WTC11 (cell line): ENCODE measurements around the gene TM9SF1. TPM values are rescaled to one million over a fixed set of nuclear protein-coding genes. Genes with fewer than 3 reads are reported as not detected.

Experiments
- ESRRA ChIP-seq: sonication (generic); formaldehyde crosslinking; IDR thresholded peaks from 2 replicates; pipeline ENCODE4 v1.8.1; 2022; ENCODE audit warnings: mild to moderate bottlenecking, missing genetic modification reagents, borderline replicate concordance
- FOXK1 ChIP-seq: sonication (generic); formaldehyde crosslinking; IDR thresholded peaks from 2 replicates; pipeline ENCODE4 v1.8.0; 2022; ENCODE audit warnings: mild to moderate bottlenecking, moderate library complexity, missing genetic modification reagents
- GABPB1 ChIP-seq: sonication (generic); formaldehyde crosslinking; IDR thresholded peaks from 2 replicates; pipeline ENCODE4 v1.8.1; 2023; ENCODE audit warnings: mild to moderate bottlenecking, missing genetic modification reagents
- GRHL2 ChIP-seq: fragments of 250-450 bp; sonication (Bioruptor Pico); IDR thresholded peaks from 2 replicates; pipeline ENCODE4 v1.8.0; 2022; ENCODE audit warnings: mild to moderate bottlenecking, moderate library complexity; ENCODE audit not compliant: insufficient replicate concordance, severe bottlenecking
- GTF2I ChIP-seq: fragments of 250-450 bp; sonication (Bioruptor Pico); conservative IDR thresholded peaks from 2 replicates; pipeline ENCODE4 v1.4.0; 2021; ENCODE audit warnings: mild to moderate bottlenecking
- JAZF1 ChIP-seq: fragments of 250-450 bp; sonication (Bioruptor Pico); IDR thresholded peaks from 2 replicates; pipeline ENCODE4 v1.9.0; 2021; ENCODE audit warnings: moderate library complexity, mild to moderate bottlenecking, inconsistent platforms
- JUN ChIP-seq: sonication (generic); formaldehyde crosslinking; IDR thresholded peaks from 2 replicates; pipeline ENCODE4 v1.8.0; 2023; ENCODE audit warnings: mild to moderate bottlenecking, missing genetic modification reagents
- MLX ChIP-seq: sonication (generic); formaldehyde crosslinking; IDR thresholded peaks from 2 replicates; pipeline ENCODE4 v1.8.1; 2023; ENCODE audit warnings: mild to moderate bottlenecking, missing genetic modification reagents, moderate library complexity
- NFATC4 ChIP-seq: fragments of 250-450 bp; sonication (Bioruptor Pico); IDR thresholded peaks from 2 replicates; pipeline ENCODE4 v1.9.0; 2021; ENCODE audit warnings: mild to moderate bottlenecking
- NFE2L1 ChIP-seq: sonication (generic); formaldehyde crosslinking; IDR thresholded peaks from 2 replicates; pipeline ENCODE4 v1.8.1; 2023; ENCODE audit warnings: missing genetic modification reagents
- NFYB ChIP-seq: sonication (generic); formaldehyde crosslinking; conservative IDR thresholded peaks from 2 replicates; pipeline ENCODE4 v1.8.0; 2022; ENCODE audit warnings: low read depth, missing genetic modification reagents
- RELA ChIP-seq: sonication (generic); formaldehyde crosslinking; IDR thresholded peaks from 2 replicates; pipeline ENCODE4 v1.8.1; 2022; ENCODE audit warnings: missing genetic modification reagents, mild to moderate bottlenecking, borderline replicate concordance
- RORB ChIP-seq: fragments of 250-450 bp; sonication (Bioruptor Pico); IDR thresholded peaks from 2 replicates; pipeline ENCODE4 v1.9.0; 2021; ENCODE audit warnings: mild to moderate bottlenecking
- ZBTB21 ChIP-seq: sonication (generic); formaldehyde crosslinking; IDR thresholded peaks from 2 replicates; pipeline ENCODE4 v1.8.1; 2023; ENCODE audit warnings: mild to moderate bottlenecking, missing genetic modification reagents, borderline replicate concordance
- ZNF263 ChIP-seq: sonication (generic); formaldehyde crosslinking; IDR thresholded peaks from 2 replicates; pipeline ENCODE4 v1.8.1; 2022; ENCODE audit warnings: low read depth, mild to moderate bottlenecking, moderate library complexity, missing genetic modification reagents
- total RNA-seq: library from RNA; stranded (reverse); gene quantifications from 3 replicates; pipeline ENCODE4 v1.2.3, GENCODE V29; 2021
- TF ChIP-seq, protein P1 (sequence below): fragments of 200-600 bp; IDR thresholded peaks from 2 replicates; pipeline ENCODE4 v1.8.0; 2022; ENCODE audit warnings: antibody characterized with exemption
- TF ChIP-seq, protein P2 (sequence below): sonication (generic); formaldehyde crosslinking; IDR thresholded peaks from 2 replicates; pipeline ENCODE4 v1.8.1; 2022; ENCODE audit warnings: low read depth, missing genetic modification reagents, borderline replicate concordance
- TF ChIP-seq, protein P3 (sequence below): sonication (generic); formaldehyde crosslinking; IDR thresholded peaks from 2 replicates; pipeline ENCODE4 v1.8.1; 2023; ENCODE audit warnings: mild to moderate bottlenecking, missing genetic modification reagents, moderate library complexity
- TF ChIP-seq, protein P4 (sequence below): fragments of 250-450 bp; sonication (Bioruptor Pico); IDR thresholded peaks from 2 replicates; pipeline ENCODE4 v1.9.0; 2021; ENCODE audit warnings: mild to moderate bottlenecking
- TF ChIP-seq, protein P5 (sequence below): sonication (generic); formaldehyde crosslinking; IDR thresholded peaks from 2 replicates; pipeline ENCODE4 v1.8.0; 2022; ENCODE audit warnings: missing genetic modification reagents
- TF ChIP-seq, protein P6 (sequence below): fragments of 250-450 bp; sonication (Bioruptor Pico); IDR thresholded peaks from 2 replicates; pipeline ENCODE4 v1.9.0; 2021; ENCODE audit warnings: mild to moderate bottlenecking, borderline replicate concordance
- TF ChIP-seq, protein P7 (sequence below): sonication (generic); formaldehyde crosslinking; IDR thresholded peaks from 2 replicates; pipeline ENCODE4 v1.8.0; 2023; ENCODE audit warnings: missing genetic modification reagents

TM9SF1 gene
- total RNA-seq, 1 experiment from 2014 or later: 27.9 TPM

- TF ChIP-seq NFATC4 (no peak), JAZF1 (CRISPR knock-in tag) (no peak), NFE2L1 (CRISPR knock-in tag) (no peak), GABPB1 (CRISPR knock-in tag) (peak; percentile 28; the same call in 1 of the 2 replicates), RORB (CRISPR knock-in tag) (no peak), MLX (no peak), JUN (CRISPR knock-in tag) (no peak), NFYB (CRISPR knock-in tag) (no peak), RELA (CRISPR knock-in tag) (no peak), ESRRA (CRISPR knock-in tag) (no peak), GTF2I (no peak), FOXK1 (peak; percentile 70; the same call in 1 of the 2 replicates), ZNF263 (no peak), ZBTB21 (CRISPR knock-in tag) (no peak), GRHL2 (CRISPR knock-in tag) (no peak)
- TF ChIP-seq, protein P1, sequence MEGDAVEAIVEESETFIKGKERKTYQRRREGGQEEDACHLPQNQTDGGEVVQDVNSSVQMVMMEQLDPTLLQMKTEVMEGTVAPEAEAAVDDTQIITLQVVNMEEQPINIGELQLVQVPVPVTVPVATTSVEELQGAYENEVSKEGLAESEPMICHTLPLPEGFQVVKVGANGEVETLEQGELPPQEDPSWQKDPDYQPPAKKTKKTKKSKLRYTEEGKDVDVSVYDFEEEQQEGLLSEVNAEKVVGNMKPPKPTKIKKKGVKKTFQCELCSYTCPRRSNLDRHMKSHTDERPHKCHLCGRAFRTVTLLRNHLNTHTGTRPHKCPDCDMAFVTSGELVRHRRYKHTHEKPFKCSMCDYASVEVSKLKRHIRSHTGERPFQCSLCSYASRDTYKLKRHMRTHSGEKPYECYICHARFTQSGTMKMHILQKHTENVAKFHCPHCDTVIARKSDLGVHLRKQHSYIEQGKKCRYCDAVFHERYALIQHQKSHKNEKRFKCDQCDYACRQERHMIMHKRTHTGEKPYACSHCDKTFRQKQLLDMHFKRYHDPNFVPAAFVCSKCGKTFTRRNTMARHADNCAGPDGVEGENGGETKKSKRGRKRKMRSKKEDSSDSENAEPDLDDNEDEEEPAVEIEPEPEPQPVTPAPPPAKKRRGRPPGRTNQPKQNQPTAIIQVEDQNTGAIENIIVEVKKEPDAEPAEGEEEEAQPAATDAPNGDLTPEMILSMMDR: no peak
- TF ChIP-seq, protein P2, sequence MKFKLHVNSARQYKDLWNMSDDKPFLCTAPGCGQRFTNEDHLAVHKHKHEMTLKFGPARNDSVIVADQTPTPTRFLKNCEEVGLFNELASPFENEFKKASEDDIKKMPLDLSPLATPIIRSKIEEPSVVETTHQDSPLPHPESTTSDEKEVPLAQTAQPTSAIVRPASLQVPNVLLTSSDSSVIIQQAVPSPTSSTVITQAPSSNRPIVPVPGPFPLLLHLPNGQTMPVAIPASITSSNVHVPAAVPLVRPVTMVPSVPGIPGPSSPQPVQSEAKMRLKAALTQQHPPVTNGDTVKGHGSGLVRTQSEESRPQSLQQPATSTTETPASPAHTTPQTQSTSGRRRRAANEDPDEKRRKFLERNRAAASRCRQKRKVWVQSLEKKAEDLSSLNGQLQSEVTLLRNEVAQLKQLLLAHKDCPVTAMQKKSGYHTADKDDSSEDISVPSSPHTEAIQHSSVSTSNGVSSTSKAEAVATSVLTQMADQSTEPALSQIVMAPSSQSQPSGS (CRISPR knock-in tag): no peak
- TF ChIP-seq, protein P3, sequence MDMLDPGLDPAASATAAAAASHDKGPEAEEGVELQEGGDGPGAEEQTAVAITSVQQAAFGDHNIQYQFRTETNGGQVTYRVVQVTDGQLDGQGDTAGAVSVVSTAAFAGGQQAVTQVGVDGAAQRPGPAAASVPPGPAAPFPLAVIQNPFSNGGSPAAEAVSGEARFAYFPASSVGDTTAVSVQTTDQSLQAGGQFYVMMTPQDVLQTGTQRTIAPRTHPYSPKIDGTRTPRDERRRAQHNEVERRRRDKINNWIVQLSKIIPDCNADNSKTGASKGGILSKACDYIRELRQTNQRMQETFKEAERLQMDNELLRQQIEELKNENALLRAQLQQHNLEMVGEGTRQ (CRISPR knock-in tag): peak; percentile 5; the same call in 1 of the 2 replicates
- TF ChIP-seq, protein P4, sequence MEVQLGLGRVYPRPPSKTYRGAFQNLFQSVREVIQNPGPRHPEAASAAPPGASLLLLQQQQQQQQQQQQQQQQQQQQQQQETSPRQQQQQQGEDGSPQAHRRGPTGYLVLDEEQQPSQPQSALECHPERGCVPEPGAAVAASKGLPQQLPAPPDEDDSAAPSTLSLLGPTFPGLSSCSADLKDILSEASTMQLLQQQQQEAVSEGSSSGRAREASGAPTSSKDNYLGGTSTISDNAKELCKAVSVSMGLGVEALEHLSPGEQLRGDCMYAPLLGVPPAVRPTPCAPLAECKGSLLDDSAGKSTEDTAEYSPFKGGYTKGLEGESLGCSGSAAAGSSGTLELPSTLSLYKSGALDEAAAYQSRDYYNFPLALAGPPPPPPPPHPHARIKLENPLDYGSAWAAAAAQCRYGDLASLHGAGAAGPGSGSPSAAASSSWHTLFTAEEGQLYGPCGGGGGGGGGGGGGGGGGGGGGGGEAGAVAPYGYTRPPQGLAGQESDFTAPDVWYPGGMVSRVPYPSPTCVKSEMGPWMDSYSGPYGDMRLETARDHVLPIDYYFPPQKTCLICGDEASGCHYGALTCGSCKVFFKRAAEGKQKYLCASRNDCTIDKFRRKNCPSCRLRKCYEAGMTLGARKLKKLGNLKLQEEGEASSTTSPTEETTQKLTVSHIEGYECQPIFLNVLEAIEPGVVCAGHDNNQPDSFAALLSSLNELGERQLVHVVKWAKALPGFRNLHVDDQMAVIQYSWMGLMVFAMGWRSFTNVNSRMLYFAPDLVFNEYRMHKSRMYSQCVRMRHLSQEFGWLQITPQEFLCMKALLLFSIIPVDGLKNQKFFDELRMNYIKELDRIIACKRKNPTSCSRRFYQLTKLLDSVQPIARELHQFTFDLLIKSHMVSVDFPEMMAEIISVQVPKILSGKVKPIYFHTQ: no peak
- TF ChIP-seq, protein P5, sequence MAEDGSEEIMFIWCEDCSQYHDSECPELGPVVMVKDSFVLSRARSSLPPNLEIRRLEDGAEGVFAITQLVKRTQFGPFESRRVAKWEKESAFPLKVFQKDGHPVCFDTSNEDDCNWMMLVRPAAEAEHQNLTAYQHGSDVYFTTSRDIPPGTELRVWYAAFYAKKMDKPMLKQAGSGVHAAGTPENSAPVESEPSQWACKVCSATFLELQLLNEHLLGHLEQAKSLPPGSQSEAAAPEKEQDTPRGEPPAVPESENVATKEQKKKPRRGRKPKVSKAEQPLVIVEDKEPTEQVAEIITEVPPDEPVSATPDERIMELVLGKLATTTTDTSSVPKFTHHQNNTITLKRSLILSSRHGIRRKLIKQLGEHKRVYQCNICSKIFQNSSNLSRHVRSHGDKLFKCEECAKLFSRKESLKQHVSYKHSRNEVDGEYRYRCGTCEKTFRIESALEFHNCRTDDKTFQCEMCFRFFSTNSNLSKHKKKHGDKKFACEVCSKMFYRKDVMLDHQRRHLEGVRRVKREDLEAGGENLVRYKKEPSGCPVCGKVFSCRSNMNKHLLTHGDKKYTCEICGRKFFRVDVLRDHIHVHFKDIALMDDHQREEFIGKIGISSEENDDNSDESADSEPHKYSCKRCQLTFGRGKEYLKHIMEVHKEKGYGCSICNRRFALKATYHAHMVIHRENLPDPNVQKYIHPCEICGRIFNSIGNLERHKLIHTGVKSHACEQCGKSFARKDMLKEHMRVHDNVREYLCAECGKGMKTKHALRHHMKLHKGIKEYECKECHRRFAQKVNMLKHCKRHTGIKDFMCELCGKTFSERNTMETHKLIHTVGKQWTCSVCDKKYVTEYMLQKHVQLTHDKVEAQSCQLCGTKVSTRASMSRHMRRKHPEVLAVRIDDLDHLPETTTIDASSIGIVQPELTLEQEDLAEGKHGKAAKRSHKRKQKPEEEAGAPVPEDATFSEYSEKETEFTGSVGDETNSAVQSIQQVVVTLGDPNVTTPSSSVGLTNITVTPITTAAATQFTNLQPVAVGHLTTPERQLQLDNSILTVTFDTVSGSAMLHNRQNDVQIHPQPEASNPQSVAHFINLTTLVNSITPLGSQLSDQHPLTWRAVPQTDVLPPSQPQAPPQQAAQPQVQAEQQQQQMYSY (CRISPR knock-in tag): no peak
- TF ChIP-seq, protein P6, sequence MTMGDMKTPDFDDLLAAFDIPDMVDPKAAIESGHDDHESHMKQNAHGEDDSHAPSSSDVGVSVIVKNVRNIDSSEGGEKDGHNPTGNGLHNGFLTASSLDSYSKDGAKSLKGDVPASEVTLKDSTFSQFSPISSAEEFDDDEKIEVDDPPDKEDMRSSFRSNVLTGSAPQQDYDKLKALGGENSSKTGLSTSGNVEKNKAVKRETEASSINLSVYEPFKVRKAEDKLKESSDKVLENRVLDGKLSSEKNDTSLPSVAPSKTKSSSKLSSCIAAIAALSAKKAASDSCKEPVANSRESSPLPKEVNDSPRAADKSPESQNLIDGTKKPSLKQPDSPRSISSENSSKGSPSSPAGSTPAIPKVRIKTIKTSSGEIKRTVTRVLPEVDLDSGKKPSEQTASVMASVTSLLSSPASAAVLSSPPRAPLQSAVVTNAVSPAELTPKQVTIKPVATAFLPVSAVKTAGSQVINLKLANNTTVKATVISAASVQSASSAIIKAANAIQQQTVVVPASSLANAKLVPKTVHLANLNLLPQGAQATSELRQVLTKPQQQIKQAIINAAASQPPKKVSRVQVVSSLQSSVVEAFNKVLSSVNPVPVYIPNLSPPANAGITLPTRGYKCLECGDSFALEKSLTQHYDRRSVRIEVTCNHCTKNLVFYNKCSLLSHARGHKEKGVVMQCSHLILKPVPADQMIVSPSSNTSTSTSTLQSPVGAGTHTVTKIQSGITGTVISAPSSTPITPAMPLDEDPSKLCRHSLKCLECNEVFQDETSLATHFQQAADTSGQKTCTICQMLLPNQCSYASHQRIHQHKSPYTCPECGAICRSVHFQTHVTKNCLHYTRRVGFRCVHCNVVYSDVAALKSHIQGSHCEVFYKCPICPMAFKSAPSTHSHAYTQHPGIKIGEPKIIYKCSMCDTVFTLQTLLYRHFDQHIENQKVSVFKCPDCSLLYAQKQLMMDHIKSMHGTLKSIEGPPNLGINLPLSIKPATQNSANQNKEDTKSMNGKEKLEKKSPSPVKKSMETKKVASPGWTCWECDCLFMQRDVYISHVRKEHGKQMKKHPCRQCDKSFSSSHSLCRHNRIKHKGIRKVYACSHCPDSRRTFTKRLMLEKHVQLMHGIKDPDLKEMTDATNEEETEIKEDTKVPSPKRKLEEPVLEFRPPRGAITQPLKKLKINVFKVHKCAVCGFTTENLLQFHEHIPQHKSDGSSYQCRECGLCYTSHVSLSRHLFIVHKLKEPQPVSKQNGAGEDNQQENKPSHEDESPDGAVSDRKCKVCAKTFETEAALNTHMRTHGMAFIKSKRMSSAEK (CRISPR knock-in tag): no peak
- TF ChIP-seq, protein P7, sequence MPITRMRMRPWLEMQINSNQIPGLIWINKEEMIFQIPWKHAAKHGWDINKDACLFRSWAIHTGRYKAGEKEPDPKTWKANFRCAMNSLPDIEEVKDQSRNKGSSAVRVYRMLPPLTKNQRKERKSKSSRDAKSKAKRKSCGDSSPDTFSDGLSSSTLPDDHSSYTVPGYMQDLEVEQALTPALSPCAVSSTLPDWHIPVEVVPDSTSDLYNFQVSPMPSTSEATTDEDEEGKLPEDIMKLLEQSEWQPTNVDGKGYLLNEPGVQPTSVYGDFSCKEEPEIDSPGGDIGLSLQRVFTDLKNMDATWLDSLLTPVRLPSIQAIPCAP (CRISPR knock-in tag): no peak
These were observed 37.6 kb upstream of the TM9SF1 start, which contains the start of gene GMPR2 (continued) for GRCh38 chr14:24232645-24233537.
